HG02759 (cell line): ENCODE measurements around the gene PAK1.
"Not testable (repeated sequence)": the region's sequence is repeated elsewhere in the genome, so short reads cannot be mapped to it uniquely, and the experiment has no call there.

Experiments
- ATAC-seq: cut with Tn5 transposase; IDR thresholded peaks from one replicate; pipeline ENCODE4 v1.9.1; 2021; ENCODE audit warnings: mild to moderate bottlenecking, moderate library complexity; ENCODE audit not compliant: unreplicated experiment

The PAK1 gene

GRCh38 chr11:77312107-77312506 is 161.8 kb downstream of the PAK1 start:
- ATAC-seq, result no peak

DNA sequence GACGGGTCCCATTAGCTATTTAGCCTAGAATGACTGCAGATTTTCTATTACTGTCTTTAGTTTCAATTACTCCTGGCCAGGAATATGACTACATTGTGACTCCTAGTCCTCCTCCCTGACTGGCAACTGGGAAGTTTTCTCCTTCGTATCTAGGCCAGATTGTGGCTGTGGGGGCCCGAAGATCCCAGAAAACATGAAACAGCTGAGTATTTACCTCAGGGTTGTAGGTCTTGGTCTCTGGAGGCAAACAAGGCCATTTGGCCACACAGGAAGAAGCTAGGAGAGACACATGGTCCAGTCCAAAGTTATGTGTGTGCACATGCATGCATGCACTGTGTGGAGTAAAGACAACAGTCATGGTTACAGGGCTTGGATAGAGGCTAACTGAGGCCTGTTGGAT is 162.2 kb downstream of the PAK1 start:
- no peak for ATAC-seq

GRCh38 chr11:77310721-77311120 is 163.2 kb downstream of the PAK1 start:
- no peak for ATAC-seq

- ATAC-seq, result no peak
Observed at GRCh38 chr11:77309401-77310085, 164.4 kb downstream of the PAK1 start.

GRCh38 chr11:77308838-77309237 is 165.1 kb downstream of the PAK1 start:
- no peak for ATAC-seq

GRCh38 chr11:77303328-77303727 is 170.6 kb downstream of the PAK1 start:
- no peak for ATAC-seq

DNA sequence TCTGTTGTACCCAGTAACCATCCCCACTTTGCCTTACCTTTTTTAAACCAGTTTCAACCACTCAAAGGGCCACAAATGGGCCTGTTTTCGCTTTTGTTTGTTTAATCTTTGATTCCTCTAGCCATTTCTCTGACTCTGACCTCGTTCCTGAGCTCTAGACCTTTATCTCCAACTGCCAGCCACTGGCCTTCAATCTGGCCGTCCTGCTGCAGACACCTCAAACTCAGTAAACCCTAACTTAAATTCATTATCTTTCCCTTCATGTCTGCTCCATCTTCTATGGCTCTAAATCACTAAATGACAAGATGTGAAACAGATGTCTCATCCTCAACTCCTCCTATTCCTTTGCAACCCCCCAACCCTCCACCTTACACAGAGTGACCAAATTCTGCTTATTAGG is 171.1 kb downstream of the PAK1 start:
- ATAC-seq, result no peak

DNA sequence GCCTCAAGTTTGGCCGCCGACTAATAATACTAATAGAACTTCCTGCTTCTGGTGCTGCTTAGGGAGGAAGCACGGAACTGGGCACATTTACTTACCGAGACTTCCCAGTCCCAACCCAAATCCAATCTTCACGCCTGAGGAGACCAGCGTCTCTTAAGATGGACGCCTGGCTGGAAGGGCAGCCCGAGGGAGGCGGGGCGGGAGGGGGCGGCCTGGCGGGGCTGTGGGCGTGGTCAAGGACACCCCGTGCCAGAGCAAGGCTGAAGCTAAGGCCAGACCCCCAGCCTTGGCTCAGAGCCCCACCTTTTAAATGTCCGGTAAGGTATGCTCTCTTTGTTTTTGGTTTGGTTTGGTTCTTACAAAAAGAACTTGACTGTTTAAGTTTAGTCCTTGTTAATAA is 172.4 kb downstream of the PAK1 start, which contains the start of gene GDPD4:
Gene GDPD4, minus strand, starts transcription at position 177 of the 400 bp plus-strand sequence. CDS start 16,549 bp downstream, outside the sequence.
- ATAC-seq, result no peak

GRCh38 chr11:77300695-77301094 is 173.2 kb downstream of the PAK1 start:
- ATAC-seq, result no peak

DNA sequence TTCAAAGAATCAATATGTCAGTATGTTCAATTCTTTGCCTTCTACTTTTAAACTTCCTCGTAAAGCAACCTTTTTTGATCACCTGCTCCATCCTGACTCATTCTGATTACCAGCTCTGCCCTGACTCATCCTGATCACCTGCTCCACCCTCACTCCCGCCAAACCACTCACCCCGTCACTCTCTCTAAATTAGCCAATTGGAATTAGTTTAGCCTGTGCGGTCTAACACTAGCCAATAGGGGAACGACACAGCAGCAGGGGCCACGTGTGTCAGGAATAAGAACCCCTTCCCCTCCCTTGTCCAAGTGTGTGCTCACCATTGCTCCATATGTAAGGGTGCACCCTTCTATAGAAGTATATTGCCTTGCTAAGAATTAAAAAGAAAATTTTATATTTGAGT is 173.9 kb downstream of the PAK1 start:
- not testable (repeated sequence) for ATAC-seq

DNA sequence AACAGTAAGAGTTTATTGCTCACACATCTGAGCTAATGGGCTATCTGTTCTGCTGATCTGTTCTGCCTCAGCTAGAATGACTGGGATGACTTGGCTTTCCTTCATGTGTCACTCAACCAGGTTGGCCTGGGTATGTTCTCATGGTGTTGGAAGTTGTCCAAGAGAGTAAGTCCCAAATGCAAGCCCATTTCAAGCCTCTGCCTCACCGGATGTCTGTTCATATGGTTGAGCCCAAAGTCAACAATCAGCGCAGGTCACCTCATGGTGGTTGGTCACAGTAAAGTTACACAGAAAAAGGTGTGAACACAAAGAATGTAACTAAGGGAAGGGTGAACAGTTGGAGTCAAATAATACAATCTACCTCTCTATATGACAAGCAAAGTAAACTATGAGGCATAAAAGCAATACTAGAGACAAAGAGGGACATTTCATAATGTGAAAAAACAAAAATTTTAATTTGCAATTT is 174.3 kb downstream of the PAK1 start:
- no peak for ATAC-seq

GRCh38 chr11:77294040-77294439 is 179.9 kb downstream of the PAK1 start:
- ATAC-seq, result no peak

- ATAC-seq, result no peak
Observed at GRCh38 chr11:77289737-77290136, 184.2 kb downstream of the PAK1 start.

DNA sequence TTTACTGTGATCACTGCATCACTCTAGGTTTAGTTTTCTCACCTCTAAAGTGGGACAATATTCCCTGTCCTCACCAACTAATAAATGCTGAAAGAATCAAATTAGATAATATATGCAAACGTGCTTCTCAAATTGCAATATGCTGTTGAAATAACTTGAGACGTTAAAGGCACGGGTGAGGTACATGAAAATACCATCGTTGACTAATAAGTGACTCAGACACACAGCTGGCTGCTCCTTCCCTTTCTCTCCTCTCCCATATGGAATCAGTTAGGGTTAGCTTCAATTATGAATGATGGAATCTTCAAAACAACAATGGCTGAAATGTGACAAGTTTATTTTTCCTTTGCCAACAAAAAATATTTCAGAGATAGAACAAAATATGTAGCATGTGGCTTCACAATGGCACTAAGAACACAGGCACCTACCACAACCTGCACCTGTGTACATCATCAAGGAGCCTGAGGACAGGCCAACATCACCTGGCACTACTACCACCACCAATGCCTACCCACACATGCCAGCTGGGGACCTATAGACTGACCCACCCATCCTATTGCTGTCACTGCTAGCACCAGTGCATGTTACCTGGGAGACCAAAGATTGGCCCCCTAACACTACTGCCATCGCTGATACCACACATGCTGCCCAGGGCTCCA is 186.2 kb downstream of the PAK1 start:
- ATAC-seq, result no peak

DNA sequence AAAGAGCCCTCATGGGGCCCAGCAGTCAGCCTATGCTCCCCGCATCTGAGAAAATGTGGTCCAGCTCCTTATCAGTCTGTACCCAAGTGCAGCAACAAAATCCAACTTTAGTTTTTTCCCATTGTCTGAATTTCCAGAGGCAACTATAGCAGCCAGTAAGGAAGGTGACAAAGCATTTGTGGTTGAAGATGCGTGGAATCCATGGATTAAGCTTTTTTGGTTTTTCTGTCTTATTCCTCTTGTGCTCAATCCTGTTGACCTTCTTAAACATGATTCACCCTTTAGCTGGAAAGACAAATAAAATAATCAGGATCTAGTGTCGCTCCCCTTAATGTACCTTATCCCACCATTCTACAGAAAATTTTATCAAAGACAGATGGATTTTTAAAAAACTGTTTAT is 186.8 kb downstream of the PAK1 start:
- ATAC-seq, result no peak

GRCh38 chr11:77284476-77285468 is 189.1 kb downstream of the PAK1 start:
- no peak for ATAC-seq

- ATAC-seq, result no peak
Observed at GRCh38 chr11:77283101-77283500, 190.8 kb downstream of the PAK1 start.

GRCh38 chr11:77278595-77279506 is 195.0 kb downstream of the PAK1 start:
- no peak for ATAC-seq

GRCh38 chr11:77276271-77276670 is 197.6 kb downstream of the PAK1 start:
- no peak for ATAC-seq
